Skeletal muscle cell (primary cell): ENCODE results near the gene CDC25A.

ENCODE experiments used
- DNase-seq: peaks from one replicate; pipeline ENCODE4 v3.0.0-alpha.2; 2010; ENCODE audit warnings: low read depth
- H3K4me3 ChIP-seq: 2 replicates; pipeline ENCODE4 v1.5.1; 2011; ENCODE audit warnings: low read depth, mild to moderate bottlenecking, control low read depth, low read length, moderate library complexity

Gene CDC25A

GRCh38 chr3:48202632-48203031 is 14.4 kb upstream of the CDC25A start:
- no peak for DNase-seq
- H3K4me3 ChIP-seq: no peak overlapping the region

GRCh38 chr3:48199117-48199516 is 10.9 kb upstream of the CDC25A start:
- DNase-seq: no peak
- H3K4me3 ChIP-seq: no peak overlapping the region

GRCh38 chr3:48196611-48197010 is 8.4 kb upstream of the CDC25A start:
- no peak overlapping the region for H3K4me3 ChIP-seq
- DNase-seq: no peak

- DNase-seq: no peak
- no peak overlapping the region for H3K4me3 ChIP-seq
These were observed 6.3 kb upstream of the CDC25A start for GRCh38 chr3:48194446-48195071.

GRCh38 chr3:48190911-48191310 is 2.7 kb upstream of the CDC25A start:
- DNase-seq: no peak
- H3K4me3 ChIP-seq: no peak overlapping the region

GRCh38 chr3:48189321-48189720 is 1.1 kb upstream of the CDC25A start:
- DNase-seq: no peak

GRCh38 chr3:48187579-48188265 is 495 bp downstream of the CDC25A start:
- H3K4me3 ChIP-seq: peak overlapping the region; percentile 89
- DNase-seq: peak; percentile 21

More at GRCh38 chr3:48189321-48189720, 1.1 kb upstream of the CDC25A start:
- H3K4me3 ChIP-seq: no peak overlapping the region

- H3K4me3 ChIP-seq: peak overlapping the region; percentile 89
- no peak for DNase-seq
These were observed 977 bp downstream of the CDC25A start for GRCh38 chr3:48187301-48187578.

GRCh38 chr3:48186631-48187300 is 1.5 kb downstream of the CDC25A start:
- peak overlapping the region; percentile 89 for H3K4me3 ChIP-seq

GRCh38 chr3:48185129-48185528 is 3.1 kb downstream of the CDC25A start:
- H3K4me3 ChIP-seq: no peak overlapping the region

More at GRCh38 chr3:48186631-48187300, 1.5 kb downstream of the CDC25A start:
- DNase-seq: no peak

GRCh38 chr3:48184299-48184698 is 3.9 kb downstream of the CDC25A start:
- no peak for DNase-seq
- no peak overlapping the region for H3K4me3 ChIP-seq

More at GRCh38 chr3:48185129-48185528, 3.1 kb downstream of the CDC25A start:
- DNase-seq: no peak

GRCh38 chr3:48180531-48181253 is 7.5 kb downstream of the CDC25A start:
- DNase-seq: no peak
- no peak overlapping the region for H3K4me3 ChIP-seq

GRCh38 chr3:48180021-48180420 is 8.2 kb downstream of the CDC25A start:
- no peak for DNase-seq
- no peak overlapping the region for H3K4me3 ChIP-seq

- DNase-seq: no peak
- no peak overlapping the region for H3K4me3 ChIP-seq
These were observed 10.1 kb downstream of the CDC25A start for GRCh38 chr3:48178072-48178471.

GRCh38 chr3:48157950-48158376 is 30.3 kb downstream of the CDC25A start:
- peak; percentile 24 for DNase-seq
- no peak overlapping the region for H3K4me3 ChIP-seq

- DNase-seq: no peak
- H3K4me3 ChIP-seq: no peak overlapping the region
These were observed 30.9 kb downstream of the CDC25A start for GRCh38 chr3:48157202-48157840.

- no peak for DNase-seq
- H3K4me3 ChIP-seq: no peak overlapping the region
These were observed 32.1 kb downstream of the CDC25A start for GRCh38 chr3:48156163-48156562.

GRCh38 chr3:48155122-48155521 is 33.1 kb downstream of the CDC25A start:
- peak; percentile 51 for DNase-seq

GRCh38 chr3:48151807-48152427 is 36.3 kb downstream of the CDC25A start:
- DNase-seq: no peak
- H3K4me3 ChIP-seq: no peak overlapping the region

More at GRCh38 chr3:48155122-48155521, 33.1 kb downstream of the CDC25A start:
- no peak overlapping the region for H3K4me3 ChIP-seq
